Measurements from ENCODE around the gene VIM.

GRCh38 chr10:17219024-17219423 is 9.0 kb upstream of the VIM start:
- TF ChIP-seq POLR2A (IDR thresholded peaks at IDR 0.05) (no peak), CTCF (IDR thresholded peaks at IDR 0.05) (no peak), POLR2AphosphoS5 (IDR thresholded peaks at IDR 0.05) (no peak)

Measured in upper lobe of left lung (tissue), 4 donors.